GM23338 (cell line): ENCODE data around the gene STXBP3. TPM values are rescaled to one million over a fixed set of nuclear protein-coding genes. Genes with fewer than 3 reads are reported as not detected.

Source experiments
- JUNB ChIP-seq: IDR thresholded peaks from one replicate; pipeline ENCODE4 v1.6.1; 2016; ENCODE audit warnings: antibody characterized with exemption; ENCODE audit not compliant: unreplicated experiment
- POLR2AphosphoS5 ChIP-seq: IDR thresholded peaks from 2 replicates; pipeline ENCODE4 v1.6.1; 2016; ENCODE audit warnings: antibody characterized with exemption, low read depth
- REST ChIP-seq: IDR thresholded peaks from one replicate; pipeline ENCODE4 v1.6.1; 2018; ENCODE audit warnings: antibody characterized with exemption; ENCODE audit not compliant: unreplicated experiment
- ZNF462 ChIP-seq: fragments of 250-450 bp; sonication (Bioruptor Pico); IDR thresholded peaks from 2 replicates; pipeline ENCODE4 v1.5.0; 2020; ENCODE audit warnings: mild to moderate bottlenecking, moderate library complexity
- polyA plus RNA-seq: library from polyadenylated mRNA; unstranded; fragments of >200 nt; fragmentation: Nextera tagmentation; extraction: Ambion mirVana; gene quantifications from 2 replicates; pipeline ENCODE4 v1.2.1, GENCODE V29; 2016
- total RNA-seq: library from RNA; depleted of rRNA; stranded (reverse); fragments of >200 nt; shearing (Covaris generic); gene quantifications from 2 replicates; pipeline ENCODE4 v1.2.3, GENCODE V29; 2014
- TF ChIP-seq, protein P1 (sequence below): IDR thresholded peaks from 2 replicates; pipeline ENCODE4 v1.6.1; 2016; ENCODE audit warnings: antibody characterized with exemption

Gene STXBP3
- total and polyA plus RNA-seq, 2 experiments from 2014 or later = 28.5 to 37.4 TPM

GRCh38 chr1:108725906-108726305 lies 20.6 kb upstream of the STXBP3 start (continued):
- no peak for TF ChIP-seq ZNF462
- TF ChIP-seq REST = no peak
- no peak for TF ChIP-seq POLR2AphosphoS5
- TF ChIP-seq, protein P1, sequence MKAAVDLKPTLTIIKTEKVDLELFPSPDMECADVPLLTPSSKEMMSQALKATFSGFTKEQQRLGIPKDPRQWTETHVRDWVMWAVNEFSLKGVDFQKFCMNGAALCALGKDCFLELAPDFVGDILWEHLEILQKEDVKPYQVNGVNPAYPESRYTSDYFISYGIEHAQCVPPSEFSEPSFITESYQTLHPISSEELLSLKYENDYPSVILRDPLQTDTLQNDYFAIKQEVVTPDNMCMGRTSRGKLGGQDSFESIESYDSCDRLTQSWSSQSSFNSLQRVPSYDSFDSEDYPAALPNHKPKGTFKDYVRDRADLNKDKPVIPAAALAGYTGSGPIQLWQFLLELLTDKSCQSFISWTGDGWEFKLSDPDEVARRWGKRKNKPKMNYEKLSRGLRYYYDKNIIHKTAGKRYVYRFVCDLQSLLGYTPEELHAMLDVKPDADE = no peak
- no peak for TF ChIP-seq JUNB
